Glutamatergic neuron (in vitro differentiated cells): ENCODE data around the gene TIPRL. TPM values are rescaled to one million over a fixed set of nuclear protein-coding genes. Genes with fewer than 3 reads are reported as not detected.

ENCODE experiments used
- DNase-seq: peaks from one replicate; pipeline ENCODE4 v3.0.0; 2022
- H3K27ac Mint-ChIP-seq: one replicate; pipeline ENCODE4 v1.8.0; 2020; ENCODE audit warnings: mild to moderate bottlenecking, mixed read lengths, inconsistent platforms; ENCODE audit not compliant: unreplicated experiment
- H3K27me3 Mint-ChIP-seq: one replicate; pipeline ENCODE4 v1.8.0; 2020; ENCODE audit warnings: mild to moderate bottlenecking, moderate library complexity, mixed read lengths, inconsistent platforms; ENCODE audit not compliant: unreplicated experiment
- H3K36me3 Mint-ChIP-seq: one replicate; pipeline ENCODE4 v1.8.0; 2020; ENCODE audit warnings: mild to moderate bottlenecking, mixed read lengths, inconsistent platforms; ENCODE audit not compliant: unreplicated experiment
- H3K4me1 Mint-ChIP-seq: one replicate; pipeline ENCODE4 v1.8.0; 2020; ENCODE audit warnings: mild to moderate bottlenecking, low read depth, mixed read lengths, inconsistent platforms; ENCODE audit not compliant: unreplicated experiment
- H3K4me3 Mint-ChIP-seq: one replicate; pipeline ENCODE4 v1.8.0; 2020; ENCODE audit warnings: mild to moderate bottlenecking, mixed read lengths, inconsistent platforms; ENCODE audit not compliant: unreplicated experiment
- H3K9me3 Mint-ChIP-seq: one replicate; pipeline ENCODE4 v1.8.0; 2020; ENCODE audit warnings: mild to moderate bottlenecking, moderate library complexity, mixed read lengths, inconsistent platforms; ENCODE audit not compliant: unreplicated experiment
- CTCF ChIP-seq: fragments of 200-600 bp; sonication (generic); IDR thresholded peaks from one replicate; pipeline ENCODE4 v1.5.0; 2021; ENCODE audit not compliant: partially characterized antibody, unreplicated experiment
- total RNA-seq: library from RNA; stranded (reverse); fragmentation: NEBNext Ultra II Directional; extraction: Animal tissue kit (Norgen Biotek cat#: 25700); gene quantifications from one replicate; pipeline ENCODE4 v1.2.1, GENCODE V29; 2021; ENCODE audit not compliant: unreplicated experiment

TIPRL gene
- total RNA-seq, 1 donor from 2014 or later: 27.8 TPM

DNA sequence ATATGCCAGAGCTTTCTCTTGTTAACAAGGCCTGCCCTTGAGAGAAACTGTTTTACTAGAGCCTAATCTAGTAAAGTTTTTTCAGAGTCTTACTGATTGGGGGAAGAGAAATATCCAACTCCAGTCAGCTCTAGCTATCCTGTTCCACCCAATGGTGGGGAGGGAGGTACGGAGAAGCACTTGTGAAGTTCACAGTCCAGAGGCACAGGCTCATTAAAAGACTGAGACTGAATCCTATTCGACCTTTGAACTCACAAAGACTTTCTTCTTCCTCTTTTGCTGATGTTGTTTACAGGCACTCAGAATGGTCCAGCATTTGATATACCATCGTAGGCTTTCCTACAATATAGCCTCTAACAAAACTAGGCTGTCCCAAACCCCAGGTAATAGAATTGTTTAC, 31.6 kb downstream of the TIPRL start:
- H3K4me1 Mint-ChIP-seq: no peaks in the 10 kb centered on the region
- no peaks in the 10 kb centered on the region for H3K27me3 Mint-ChIP-seq
- no peak overlapping the region for H3K27ac Mint-ChIP-seq
- H3K4me3 Mint-ChIP-seq: no peak overlapping the region
- H3K9me3 Mint-ChIP-seq: peaks cover 8% of the 10 kb centered on the region
- no peak for TF ChIP-seq CTCF
- H3K36me3 Mint-ChIP-seq: peaks cover 27% of the 10 kb centered on the region
- no peak for DNase-seq

DNA sequence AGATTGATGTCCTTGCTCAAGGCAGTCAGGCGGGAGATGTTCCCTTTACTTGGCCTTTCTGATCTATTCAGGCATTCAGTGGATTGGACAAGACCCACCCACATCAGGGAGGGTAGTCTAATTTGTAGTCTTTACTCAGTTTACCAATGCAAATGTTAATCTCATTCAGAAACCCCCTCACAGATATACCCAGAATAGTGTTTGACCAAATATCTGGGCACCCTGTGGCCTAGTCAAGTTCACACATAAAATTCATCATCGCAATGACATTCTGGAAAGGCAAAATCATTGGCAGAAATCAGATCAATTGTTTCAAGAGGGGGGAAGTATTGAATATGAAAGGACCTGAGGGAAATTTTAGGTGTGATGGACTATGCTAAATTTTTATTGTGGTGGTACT, 34.6 kb downstream of the TIPRL start:
- Mint-ChIP-seq H3K4me3 (no peak overlapping the region), H3K4me1 (no peaks in the 10 kb centered on the region), H3K36me3 (peaks cover 19% of the 10 kb centered on the region), H3K27me3 (no peaks in the 10 kb centered on the region), H3K9me3 (peaks cover 4% of the 10 kb centered on the region), H3K27ac (no peak overlapping the region)
- no peak for TF ChIP-seq CTCF
- DNase-seq: no peak

GRCh38 chr1:168216171-168216570, 37.4 kb downstream of the TIPRL start:
- TF ChIP-seq CTCF: no peak
- no peak for DNase-seq
- no peaks in the 10 kb centered on the region for H3K27me3 Mint-ChIP-seq
- peaks cover 1% of the 10 kb centered on the region for H3K9me3 Mint-ChIP-seq
- no peak overlapping the region for H3K4me3 Mint-ChIP-seq
- no peak overlapping the region for H3K27ac Mint-ChIP-seq
- no peaks in the 10 kb centered on the region for H3K4me1 Mint-ChIP-seq
- peaks cover 13% of the 10 kb centered on the region for H3K36me3 Mint-ChIP-seq

DNA sequence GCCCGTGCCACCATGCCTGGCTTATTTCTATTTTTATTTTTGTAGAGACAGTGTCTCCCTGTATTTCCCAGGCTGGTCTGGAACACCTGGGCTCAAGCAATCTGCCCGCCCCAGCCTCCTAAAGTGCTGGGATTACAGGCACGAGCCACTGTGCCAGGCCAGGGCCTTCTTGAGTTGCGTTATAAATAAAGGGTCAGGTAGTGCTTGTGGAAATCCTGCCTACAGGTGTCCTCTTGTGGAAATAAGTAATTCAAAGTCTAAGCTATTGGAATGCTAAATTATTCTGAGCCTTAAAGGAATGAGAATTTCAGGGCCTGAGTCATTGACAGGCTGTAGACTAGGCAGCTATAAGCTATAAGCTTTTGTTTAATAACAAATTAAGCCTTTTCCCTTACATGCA, 38.9 kb downstream of the TIPRL start:
- Mint-ChIP-seq H3K27me3 (no peaks in the 10 kb centered on the region), H3K9me3 (peaks cover 1% of the 10 kb centered on the region), H3K27ac (no peak overlapping the region), H3K4me1 (no peaks in the 10 kb centered on the region), H3K4me3 (no peak overlapping the region), H3K36me3 (peaks cover 8% of the 10 kb centered on the region)
- no peak for TF ChIP-seq CTCF
- no peak for DNase-seq

DNA sequence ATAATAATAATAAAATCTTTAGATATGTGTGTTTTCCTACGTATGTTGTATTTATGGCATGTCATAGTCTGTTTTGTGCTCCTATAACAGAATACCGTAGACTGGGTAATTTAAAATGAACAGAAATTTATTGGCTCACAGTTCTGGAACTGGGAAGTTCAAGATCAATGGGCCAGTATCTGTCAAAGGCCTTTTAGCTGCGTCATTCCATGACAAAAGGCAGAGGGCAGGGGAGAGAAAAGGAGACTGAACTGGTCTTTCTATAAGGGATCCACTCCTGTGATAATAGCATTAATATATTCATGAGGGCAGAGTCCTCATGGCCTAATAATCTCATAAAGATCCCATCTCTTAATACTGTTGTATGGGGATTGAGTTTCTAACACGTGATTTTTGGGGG, 39.9 kb downstream of the TIPRL start:
- H3K9me3 Mint-ChIP-seq: peaks cover 1% of the 10 kb centered on the region
- no peaks in the 10 kb centered on the region for H3K27me3 Mint-ChIP-seq
- H3K27ac Mint-ChIP-seq: no peak overlapping the region
- no peaks in the 10 kb centered on the region for H3K36me3 Mint-ChIP-seq
- no peaks in the 10 kb centered on the region for H3K4me1 Mint-ChIP-seq
- no peak overlapping the region for H3K4me3 Mint-ChIP-seq
- no peak for DNase-seq
- TF ChIP-seq CTCF: no peak
